Measurements from ENCODE around the gene CAMSAP2. TPM values are rescaled to one million over a fixed set of nuclear protein-coding genes. Genes with fewer than 3 reads are reported as not detected.

The CAMSAP2 gene
- total and polyA plus RNA-seq, 2 of the 4 experiments (the other 2 are of a cell fraction), result 8.3 to 29.4 TPM

GRCh38 chr1:200819726-200820125, 81.0 kb downstream of the CAMSAP2 start:
- Histone ChIP-seq H2AFZ (replicated peaks; ENCODE audit: low read length, poor library complexity) (no peak overlapping the region), H2AK5ac (ENCODE audit: low read depth, low read length) (no peak overlapping the region), H3K9me3 (ENCODE audit: control insufficient read depth, insufficient read depth, low read length) (no peaks in the 10 kb centered on the region), H3K18ac (ENCODE audit: low read depth, low read length) (no peak overlapping the region), H4K5ac (ENCODE audit: low read depth, low read length) (no peak overlapping the region), H3K9me1 (ENCODE audit: insufficient read depth, low read length) (no peaks in the 10 kb centered on the region), H3K23ac (ENCODE audit: low read depth, low read length) (no peak overlapping the region), H4K20me1 (ENCODE audit: insufficient read depth, low read length) (no peaks in the 10 kb centered on the region; the same call in 1 of the 2 replicates), H2BK5ac (ENCODE audit: low read depth, low read length, poor library complexity, severe bottlenecking) (no peak overlapping the region), H3K14ac (replicated peaks; ENCODE audit: low read depth, low read length) (no peak overlapping the region), H2BK15ac (ENCODE audit: low read depth, low read length) (no peak overlapping the region), H3K4ac (ENCODE audit: low read depth, low read length) (no peak overlapping the region), H3K4me3 (ENCODE audit: insufficient read depth, low read depth, low read length) (no peak overlapping the region), H4K8ac (ENCODE audit: low read depth in 2 of 2, low read length in 2 of 2) (no peak overlapping the region), H3K27ac (ENCODE audit: insufficient read depth, low read length) (no peak overlapping the region), H3K4me2 (ENCODE audit: low read depth, low read length) (no peak overlapping the region), H2BK120ac (ENCODE audit: low read depth, low read length) (no peak overlapping the region), H3K4me1 (ENCODE audit: control insufficient read depth, insufficient read depth, low read length) (no peaks in the 10 kb centered on the region; the same call in 1 of the 2 replicates), H3K27me3 (ENCODE audit: control insufficient read depth, insufficient read depth, low read length) (no peaks in the 10 kb centered on the region), H4K91ac (ENCODE audit: insufficient read depth, low read depth, low read length) (no peak overlapping the region), H3K9ac (ENCODE audit: low read depth, low read length) (no peak overlapping the region), H2BK20ac (ENCODE audit: low read depth, low read length) (no peak overlapping the region), H3K36me3 (ENCODE audit: control insufficient read depth, insufficient read depth, low read length) (peaks cover 3% of the 10 kb centered on the region; the same call in 1 of the 2 replicates), H3K56ac (ENCODE audit: extremely low read depth, insufficient read depth, low read length) (no peak overlapping the region), H3K79me1 (ENCODE audit: low read depth in 1 of 2, low read length in 2 of 2) (peaks cover 6 to 38% of the 10 kb centered on the region in 2 experiments), H2AK9ac (replicated peaks; ENCODE audit: low read depth, low read length, poor library complexity) (no peak overlapping the region)
- CTCF ChIA-PET, result interaction anchor here (0.6 kb wide), 1 partner anchor 782 kb away, joined by 3 read pairs; no protein-coding TSS in a partner anchor
- in situ Hi-C loops (cut with MboI; ENCODE audit: low sequenced_read_pairs) (no loop called here), dilution Hi-C loops (cut with HindIII; ENCODE audit: low sequenced_read_pairs, unreplicated experiment) (no loop called here), intact Hi-C loops (cut with micrococcal nuclease) (no loop called here)
- WGBS, 2 experiments (ENCODE audit: extremely low coverage in 2 of 2, insufficient read length in 1 of 2), result no CpG with 5 or more reads among the region's 2 CpGs
- ATAC-seq (ENCODE audit: low read depth), result no peak
- no peak for TF ChIP-seq CTCF (conservative IDR thresholded peaks at IDR 0.05; ENCODE audit: low read depth, low read length)
- no peak for TF ChIP-seq RAD21 (IDR thresholded peaks at IDR 0.05; ENCODE audit: low read length)
- TF ChIP-seq RCOR1 (IDR thresholded peaks at IDR 0.05; ENCODE audit: insufficient replicate concordance, low read length), result no peak
- TF ChIP-seq FOS (IDR thresholded peaks at IDR 0.05; ENCODE audit: low read depth, low read length), result no peak
- TF ChIP-seq POLR2A (IDR thresholded peaks at IDR 0.05; ENCODE audit: low read depth, low read length), result no peak
- TF ChIP-seq ELK1 (IDR thresholded peaks at IDR 0.05; ENCODE audit: borderline replicate concordance, low read depth, low read length), result no peak
- TF ChIP-seq SMC3 (IDR thresholded peaks at IDR 0.05; ENCODE audit: low read depth, low read length), result no peak
- TF ChIP-seq MAFK (IDR thresholded peaks at IDR 0.05; ENCODE audit: low read depth, low read length), result no peak
- no peak for TF ChIP-seq RFX5 (IDR thresholded peaks at IDR 0.05; ENCODE audit: low read depth, low read length)
- no peak for TF ChIP-seq BHLHE40 (IDR thresholded peaks at IDR 0.05; ENCODE audit: low read depth, low read length)
- TF ChIP-seq CHD1 (IDR thresholded peaks at IDR 0.05; ENCODE audit: low read depth, low read length), result no peak
- no peak for TF ChIP-seq MXI1 (IDR thresholded peaks at IDR 0.05; ENCODE audit: borderline replicate concordance, low read depth, low read length)
- TF ChIP-seq MAZ (IDR thresholded peaks at IDR 0.05; ENCODE audit: borderline replicate concordance, low read depth, low read length), result no peak
- TF ChIP-seq NFE2L2 (IDR thresholded peaks at IDR 0.05; ENCODE audit: low read depth, low read length), result no peak
- no peak for TF ChIP-seq USF2 (IDR thresholded peaks at IDR 0.05; ENCODE audit: low read depth, low read length)
- no TSS peak for BruUV-seq (replicated peaks)
- POLR2A ChIA-PET (ENCODE audit: unreplicated experiment), result no interaction called here
- DNase-seq, result no peak

All from IMR-90 (cell line).